ENCODE results near the gene SLC25A30.
"Not testable (repeated sequence)": the region's sequence is repeated elsewhere in the genome, so short reads cannot be mapped to it uniquely, and the experiment has no call there.

The SLC25A30 gene

GRCh38 chr13:45362939-45363338, 55.2 kb downstream of the SLC25A30 start:
- no peak for DNase-seq

- no peak for DNase-seq
Observed at GRCh38 chr13:45361596-45362206, 56.5 kb downstream of the SLC25A30 start.

- DNase-seq: no peak
Observed at GRCh38 chr13:45356966-45357672, 61.1 kb downstream of the SLC25A30 start.

- DNase-seq: no peak
Observed at GRCh38 chr13:45353895-45354294, 64.3 kb downstream of the SLC25A30 start.

DNA sequence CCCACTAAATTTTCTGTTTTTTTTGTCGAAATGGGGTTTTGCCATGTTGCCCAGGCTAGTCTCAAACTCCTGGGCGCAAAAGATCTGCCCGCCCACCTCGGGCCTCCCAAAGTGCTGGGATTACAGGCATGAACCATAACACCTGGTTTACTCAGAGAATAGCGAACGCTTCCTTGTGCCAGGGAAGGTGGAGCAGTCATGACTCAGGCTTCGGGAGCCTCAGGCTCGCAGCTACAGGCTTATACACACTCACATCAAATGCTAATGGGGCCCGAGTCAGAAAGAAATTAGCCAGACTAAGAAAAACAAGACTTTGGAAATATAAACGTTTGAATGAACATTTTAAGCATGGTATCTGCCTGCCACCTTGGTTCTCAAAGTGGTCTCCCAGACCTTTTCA, 66.1 kb downstream of the SLC25A30 start:
- no peak for DNase-seq

DNA sequence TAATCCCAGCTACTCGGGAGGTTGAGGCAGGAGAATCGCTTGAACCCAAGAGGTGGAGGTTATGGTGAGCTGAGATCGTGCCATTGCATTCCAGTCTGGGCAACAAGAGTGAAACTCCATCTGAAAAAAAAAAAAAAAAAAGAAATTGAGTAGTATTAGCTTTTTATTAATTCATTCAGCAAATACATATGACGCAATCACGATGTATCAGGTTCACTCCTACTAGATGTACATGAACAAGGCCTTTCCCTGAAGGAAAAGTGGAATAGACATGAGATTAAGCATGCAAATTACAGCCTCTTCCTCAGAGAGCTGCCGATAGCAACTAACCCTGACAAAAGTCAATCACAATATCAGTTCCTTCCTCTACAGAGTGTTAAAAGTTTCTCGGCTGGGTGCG, 68.0 kb downstream of the SLC25A30 start:
- no peak for DNase-seq

DNA sequence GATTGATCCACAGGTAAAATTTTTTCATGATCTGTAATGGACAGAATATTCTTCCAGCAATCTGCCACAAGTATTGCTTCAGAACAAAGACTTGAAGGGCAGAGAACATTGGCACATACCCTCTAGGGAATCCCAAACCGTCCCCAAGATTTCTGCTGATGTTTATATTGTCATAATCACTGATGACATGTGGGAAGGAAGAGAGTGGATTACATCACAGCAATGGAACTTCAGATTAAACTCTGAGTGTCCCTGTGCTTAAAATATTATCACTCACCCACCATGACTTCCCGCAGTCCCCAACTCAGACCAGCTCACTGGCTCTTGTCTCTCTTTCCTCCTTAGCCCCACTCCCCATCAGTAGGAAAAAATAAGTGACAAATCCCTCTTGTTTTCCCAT, 68.7 kb downstream of the SLC25A30 start:
- DNase-seq: no peak

DNA sequence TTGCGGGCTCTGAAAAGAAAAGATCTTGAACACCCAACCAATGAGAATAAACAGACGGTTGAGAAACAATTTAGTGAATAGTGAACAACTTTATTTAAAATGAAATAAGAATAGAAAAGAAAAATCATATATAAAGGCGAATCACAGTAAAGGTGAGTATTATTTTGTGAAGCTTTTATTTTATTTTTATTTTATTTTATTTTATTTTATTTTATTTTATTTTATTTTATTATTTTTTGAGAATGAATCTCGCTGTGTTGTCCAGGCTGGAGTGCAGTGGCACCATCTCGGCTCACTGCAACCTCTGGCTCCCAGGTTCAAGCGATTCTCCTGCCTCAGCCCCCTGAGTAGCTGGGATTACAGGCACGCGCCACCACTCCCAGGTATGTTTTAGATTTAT, 74.1 kb downstream of the SLC25A30 start:
- DNase-seq: not testable (repeated sequence)
